ENCODE measurements around the gene ACAD10.

DNA sequence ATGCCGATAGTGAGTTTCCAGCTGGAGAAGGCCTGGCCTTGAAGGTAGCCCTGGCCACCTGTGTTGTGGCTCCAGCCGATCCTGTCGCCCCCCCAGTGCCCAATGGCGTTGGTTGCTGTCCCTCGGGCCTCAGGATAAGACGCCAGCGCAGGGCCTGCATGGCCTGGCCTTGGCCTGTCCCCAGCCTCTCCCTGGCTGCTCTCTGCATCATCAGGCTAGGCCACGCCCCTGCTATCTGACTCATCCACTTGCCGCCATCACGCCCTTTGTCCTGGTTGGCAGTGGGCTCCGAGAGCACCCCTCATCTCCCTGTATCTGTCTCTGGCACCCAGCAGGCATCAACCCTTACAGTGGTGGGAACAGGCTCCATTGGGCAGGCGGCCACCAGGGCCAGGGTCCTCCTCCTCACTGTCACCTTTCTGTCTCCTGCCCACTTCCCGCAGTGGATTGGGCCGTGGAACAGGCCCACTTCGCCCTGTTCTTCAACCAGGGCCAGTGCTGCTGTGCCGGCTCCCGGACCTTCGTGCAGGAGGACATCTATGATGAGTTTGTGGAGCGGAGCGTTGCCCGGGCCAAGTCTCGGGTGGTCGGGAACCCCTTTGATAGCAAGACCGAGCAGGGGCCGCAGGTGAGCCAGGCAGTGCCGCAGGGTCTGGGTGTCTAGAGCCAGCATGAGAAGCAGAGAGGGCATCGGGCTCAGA lies 106.5 kb downstream of the ACAD10 start:
- TF ChIP-seq, protein P1, sequence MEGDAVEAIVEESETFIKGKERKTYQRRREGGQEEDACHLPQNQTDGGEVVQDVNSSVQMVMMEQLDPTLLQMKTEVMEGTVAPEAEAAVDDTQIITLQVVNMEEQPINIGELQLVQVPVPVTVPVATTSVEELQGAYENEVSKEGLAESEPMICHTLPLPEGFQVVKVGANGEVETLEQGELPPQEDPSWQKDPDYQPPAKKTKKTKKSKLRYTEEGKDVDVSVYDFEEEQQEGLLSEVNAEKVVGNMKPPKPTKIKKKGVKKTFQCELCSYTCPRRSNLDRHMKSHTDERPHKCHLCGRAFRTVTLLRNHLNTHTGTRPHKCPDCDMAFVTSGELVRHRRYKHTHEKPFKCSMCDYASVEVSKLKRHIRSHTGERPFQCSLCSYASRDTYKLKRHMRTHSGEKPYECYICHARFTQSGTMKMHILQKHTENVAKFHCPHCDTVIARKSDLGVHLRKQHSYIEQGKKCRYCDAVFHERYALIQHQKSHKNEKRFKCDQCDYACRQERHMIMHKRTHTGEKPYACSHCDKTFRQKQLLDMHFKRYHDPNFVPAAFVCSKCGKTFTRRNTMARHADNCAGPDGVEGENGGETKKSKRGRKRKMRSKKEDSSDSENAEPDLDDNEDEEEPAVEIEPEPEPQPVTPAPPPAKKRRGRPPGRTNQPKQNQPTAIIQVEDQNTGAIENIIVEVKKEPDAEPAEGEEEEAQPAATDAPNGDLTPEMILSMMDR (IDR thresholded peaks at IDR 0.05): no peak
- TF ChIP-seq EP300 (IDR thresholded peaks at IDR 0.05) (no peak), POLR2A (IDR thresholded peaks at IDR 0.05) (no peak)
